HG03060 (cell line): ENCODE data around the gene P4HA2.
"Not testable (repeated sequence)": the region's sequence is repeated elsewhere in the genome, so short reads cannot be mapped to it uniquely, and the experiment has no call there.

Source experiments
- ATAC-seq: cut with Tn5 transposase; IDR thresholded peaks from one replicate; pipeline ENCODE4 v1.9.1; 2021; ENCODE audit warnings: low read depth, moderate number of reproducible peaks; ENCODE audit not compliant: unreplicated experiment

P4HA2 gene

GRCh38 chr5:132162945-132163344 lies 64.7 kb downstream of the P4HA2 start:
- no peak for ATAC-seq

DNA sequence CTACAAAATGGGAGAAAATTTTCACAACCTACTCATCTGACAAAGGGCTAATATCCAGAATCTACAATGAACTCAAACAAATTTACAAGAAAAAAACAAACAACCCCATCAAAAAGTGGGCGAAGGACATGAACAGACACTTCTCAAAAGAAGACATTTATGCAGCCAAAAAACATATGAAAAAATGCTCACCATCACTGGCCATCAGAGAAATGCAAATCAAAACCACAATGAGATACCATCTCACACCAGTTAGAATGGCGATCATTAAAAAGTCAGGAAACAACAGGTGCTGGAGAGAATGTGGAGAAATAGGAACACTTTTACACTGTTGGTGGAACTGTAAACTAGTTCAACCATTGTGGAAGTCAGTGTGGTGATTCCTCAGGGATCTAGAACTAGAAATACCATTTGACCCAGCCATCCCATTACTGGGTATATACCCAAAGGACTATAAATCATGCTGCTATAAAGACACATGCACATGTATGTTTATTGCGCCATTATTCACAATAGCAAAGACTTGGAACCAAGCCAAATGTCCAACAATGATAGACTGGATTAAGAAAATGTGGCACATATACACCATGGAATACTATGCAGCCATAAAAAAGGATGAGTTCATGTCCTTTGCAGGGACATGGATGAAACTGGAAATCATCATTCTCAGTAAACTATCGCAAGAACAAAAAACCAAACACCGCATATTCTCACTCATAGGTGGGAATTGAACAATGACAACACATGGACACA lies 65.9 kb downstream of the P4HA2 start:
- ATAC-seq, result not testable (repeated sequence)

DNA sequence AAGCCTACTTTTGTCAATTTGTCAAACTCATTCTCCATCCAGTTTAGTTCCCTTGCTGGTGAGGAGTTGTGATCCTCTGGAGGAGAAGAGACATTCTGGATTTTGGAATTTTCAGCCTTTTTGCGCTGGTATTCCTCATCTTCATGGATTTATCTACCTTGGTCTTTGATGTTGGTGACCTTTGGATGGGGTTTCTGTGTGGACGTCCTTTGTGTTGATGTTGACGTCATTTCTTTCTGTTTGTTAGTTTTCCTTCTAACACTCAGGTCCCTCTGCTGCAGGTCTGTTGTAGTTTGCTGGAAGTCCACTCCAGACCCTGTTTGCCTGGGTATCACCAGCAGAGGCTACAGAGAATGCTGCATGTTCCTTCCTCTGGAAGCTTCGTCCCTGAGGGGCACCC lies 71.2 kb downstream of the P4HA2 start:
- ATAC-seq, result no peak

DNA sequence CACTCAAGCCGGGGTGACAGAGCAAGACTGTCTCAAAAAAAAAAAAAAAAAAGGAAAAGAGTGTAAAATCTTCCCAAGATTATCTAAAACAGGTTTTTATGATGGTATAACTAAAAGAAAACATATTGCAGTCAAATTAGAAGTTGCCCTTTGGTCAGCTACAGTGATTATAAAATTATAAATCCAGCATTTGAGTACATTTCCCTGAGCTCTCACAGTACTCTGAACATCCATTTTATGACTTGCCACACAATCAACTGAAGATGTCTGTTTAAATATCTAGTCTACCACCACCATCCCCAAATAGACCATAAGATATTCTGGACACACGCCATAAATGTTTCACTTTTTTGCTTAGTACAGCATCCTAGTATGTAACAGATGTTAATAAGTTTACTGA lies 77.1 kb downstream of the P4HA2 start:
- no peak for ATAC-seq

DNA sequence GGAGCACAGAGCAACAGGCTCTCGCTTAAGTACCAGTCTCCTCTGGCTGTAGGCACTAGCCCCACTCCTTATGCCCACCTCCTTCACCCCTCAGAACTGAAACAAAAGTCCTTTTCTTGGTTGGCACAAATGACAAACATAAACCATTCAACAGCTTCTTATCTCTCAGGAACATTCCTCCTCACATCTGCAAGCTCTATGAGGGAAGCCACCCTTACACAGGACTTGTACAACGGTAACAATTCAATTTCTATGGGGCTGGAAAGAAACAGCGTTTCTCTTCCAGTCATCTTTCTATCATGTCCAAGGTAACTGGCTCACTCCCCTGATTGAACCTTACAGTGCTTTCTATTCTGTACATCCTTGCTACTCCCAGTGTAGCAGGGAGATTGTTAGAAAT lies 80.0 kb downstream of the P4HA2 start:
- ATAC-seq, result no peak

DNA sequence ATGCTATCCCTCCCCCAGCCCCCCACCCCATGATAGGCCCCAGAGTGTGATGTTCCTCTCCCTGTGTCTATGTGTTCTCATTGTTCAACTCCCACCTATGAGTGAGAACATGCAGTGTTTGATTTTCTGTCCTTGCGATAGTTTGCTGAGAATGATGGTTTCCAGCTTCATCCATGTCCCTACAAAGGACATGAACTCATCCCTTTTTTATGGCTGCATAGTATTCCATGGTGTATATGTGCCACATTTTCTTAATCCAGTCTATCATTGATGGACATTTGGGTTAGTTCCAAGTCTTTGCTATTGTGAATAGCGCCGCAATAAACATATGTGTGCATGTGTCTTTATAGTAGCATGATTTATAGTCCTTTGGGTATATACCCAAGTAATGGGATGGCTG lies 82.3 kb downstream of the P4HA2 start:
- not testable (repeated sequence) for ATAC-seq

DNA sequence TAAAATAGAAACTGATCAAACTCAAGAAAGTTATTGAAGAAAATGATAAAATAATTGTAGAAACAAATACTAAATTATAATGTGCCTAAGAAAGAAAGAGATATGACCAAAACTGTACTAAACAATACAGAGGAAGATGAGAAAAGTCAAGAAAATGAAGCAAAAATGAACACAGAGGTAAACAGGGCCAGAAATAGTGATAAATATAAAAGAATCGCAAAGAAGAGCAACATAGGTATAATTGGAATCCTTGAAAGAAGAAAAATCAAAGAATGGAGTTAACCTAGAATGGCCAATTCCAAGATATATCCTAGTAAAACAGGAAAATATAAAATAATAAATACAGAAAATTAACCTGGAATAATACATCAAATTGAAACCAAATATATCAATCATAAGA lies 84.5 kb downstream of the P4HA2 start:
- ATAC-seq, result no peak

GRCh38 chr5:132142459-132142858 lies 85.2 kb downstream of the P4HA2 start:
- ATAC-seq, result no peak
